T-helper 2 cell treated with Interferon-gamma antibody and Interleukin-4, amounts not matched to agents 100 ng/mL and 5 ng/mL, for 36 hours (primary cell): Measurements from ENCODE around the gene CD300LB. TPM values are rescaled to one million over a fixed set of nuclear protein-coding genes. Genes with fewer than 3 reads are reported as not detected.

Experiments used
- intact Hi-C: fragments of 100-400 bp; cut with micrococcal nuclease; formaldehyde crosslinking; loops from one replicate; pipeline ENCODE4 v1.15.1; 2023
- total RNA-seq: library from RNA; stranded (reverse); gene quantifications from 2 replicates; pipeline ENCODE4 v1.2.3, GENCODE V29; 2022

Gene CD300LB
- total RNA-seq, 1 donor from 2014 or later, result not detected

GRCh38 chr17:74549343-74549742 lies 18.1 kb upstream of the CD300LB start:
- intact Hi-C loops, result loop anchor here (5.0 kb wide), 1 partner anchor 53 kb away; no protein-coding TSS in a partner anchor

- intact Hi-C loops, result loop anchor here (5.0 kb wide), 1 partner anchor 55 kb away; no protein-coding TSS in a partner anchor
Measured at GRCh38 chr17:74547736-74548135, 16.5 kb upstream of the CD300LB start.

- intact Hi-C loops, result loop anchor here (5.0 kb wide), 1 partner anchor 55 kb away; no protein-coding TSS in a partner anchor
Measured at GRCh38 chr17:74547264-74547663, 16.0 kb upstream of the CD300LB start.

GRCh38 chr17:74546586-74546985 lies 15.3 kb upstream of the CD300LB start:
- intact Hi-C loops, result loop anchor here (5.0 kb wide), 1 partner anchor 56 kb away; no protein-coding TSS in a partner anchor

GRCh38 chr17:74545843-74546230 lies 14.6 kb upstream of the CD300LB start, which contains the start of gene CD300C:
Gene CD300C, minus strand, starts transcription at chr17:74546115. Its CDS starts 333 bp downstream, at chr17:74545782.
- intact Hi-C loops, result loop anchor here (5.0 kb wide), 1 partner anchor 56 kb away; no protein-coding TSS in a partner anchor

GRCh38 chr17:74544991-74545842 lies 13.9 kb upstream of the CD300LB start:
- intact Hi-C loops, result loop anchor here (5.0 kb wide), 1 partner anchor 57 kb away; no protein-coding TSS in a partner anchor

GRCh38 chr17:74543891-74544760 lies 12.9 kb upstream of the CD300LB start:
- intact Hi-C loops, result no loop called here

- intact Hi-C loops, result no loop called here
Measured at GRCh38 chr17:74543406-74543805, 12.1 kb upstream of the CD300LB start.

GRCh38 chr17:74542727-74543383 lies 11.6 kb upstream of the CD300LB start:
- intact Hi-C loops, result no loop called here

- intact Hi-C loops, result no loop called here
Measured at GRCh38 chr17:74542166-74542565, 10.9 kb upstream of the CD300LB start.

GRCh38 chr17:74541176-74542111 lies 10.2 kb upstream of the CD300LB start:
- intact Hi-C loops, result no loop called here

- intact Hi-C loops, result no loop called here
Measured at GRCh38 chr17:74539281-74539820, 8.1 kb upstream of the CD300LB start.

- intact Hi-C loops, result no loop called here
Measured at GRCh38 chr17:74536890-74537289, 5.6 kb upstream of the CD300LB start.

GRCh38 chr17:74532115-74532514 lies 840 bp upstream of the CD300LB start:
- intact Hi-C loops, result loop anchor here (2.0 kb wide), 1 partner anchor 163 kb away; no protein-coding TSS in a partner anchor

GRCh38 chr17:74530831-74531150 lies 484 bp downstream of the CD300LB start:
- intact Hi-C loops, result no loop called here

GRCh38 chr17:74529243-74529642 lies 2.0 kb downstream of the CD300LB start:
- intact Hi-C loops, result no loop called here

- intact Hi-C loops, result no loop called here
Measured at GRCh38 chr17:74528491-74529199, 2.6 kb downstream of the CD300LB start.

GRCh38 chr17:74527756-74528155 lies 3.5 kb downstream of the CD300LB start:
- intact Hi-C loops, result no loop called here

- intact Hi-C loops, result no loop called here
Measured at GRCh38 chr17:74527081-74527480, 4.2 kb downstream of the CD300LB start.
